Activated T-cell treated with anti-CD3 and anti-CD28 coated beads for 4 hours (primary cell): ENCODE measurements around the gene EHBP1L1.
A peak's percentile ranks its signal among the peaks of the same experiment; 100 is the strongest.

Source experiments
- DNase-seq: peaks from one replicate; pipeline ENCODE4 v3.0.0-alpha.2; 2020

Gene EHBP1L1

GRCh38 chr11:65546217-65546958, 29.5 kb upstream of the EHBP1L1 start:
- peak; percentile 99 for DNase-seq

DNA sequence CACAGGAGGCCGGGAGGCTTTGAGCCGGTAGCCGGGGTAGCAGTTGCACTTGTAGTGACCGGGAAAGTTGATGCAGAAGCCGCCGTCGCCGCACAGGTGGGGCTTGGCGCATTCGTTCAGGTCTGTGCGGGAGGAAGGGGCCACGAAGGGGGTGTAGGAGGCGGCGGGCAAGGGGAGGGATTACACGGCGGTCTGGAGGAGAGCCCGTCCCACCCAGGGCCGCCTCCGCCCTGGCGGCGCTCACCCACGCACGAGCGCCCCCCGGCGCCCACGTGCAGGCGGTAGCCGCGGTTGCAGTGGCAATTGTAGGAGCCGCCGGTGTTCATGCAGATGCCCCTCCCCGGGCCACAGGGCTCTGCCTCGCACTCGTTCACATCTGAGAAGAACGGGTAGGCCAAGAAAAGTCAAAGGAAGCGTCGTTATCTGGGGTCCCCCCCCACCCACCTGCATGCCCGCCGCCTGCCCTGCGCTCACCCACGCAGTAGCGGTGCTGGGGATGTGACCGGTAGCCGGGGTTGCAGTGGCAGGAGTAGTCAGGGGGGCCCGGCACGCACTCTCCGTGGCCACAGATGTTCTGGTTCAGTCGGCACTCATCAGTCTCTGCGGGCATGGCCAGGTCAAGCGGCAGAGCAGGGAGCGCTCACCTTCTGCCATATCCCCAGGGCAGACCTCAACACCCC, 28.3 kb upstream of the EHBP1L1 start:
- DNase-seq = no peak

- no peak for DNase-seq
These were observed 27.5 kb upstream of the EHBP1L1 start for GRCh38 chr11:65548395-65548794.

GRCh38 chr11:65549096-65549495, 26.8 kb upstream of the EHBP1L1 start:
- DNase-seq = no peak

DNA sequence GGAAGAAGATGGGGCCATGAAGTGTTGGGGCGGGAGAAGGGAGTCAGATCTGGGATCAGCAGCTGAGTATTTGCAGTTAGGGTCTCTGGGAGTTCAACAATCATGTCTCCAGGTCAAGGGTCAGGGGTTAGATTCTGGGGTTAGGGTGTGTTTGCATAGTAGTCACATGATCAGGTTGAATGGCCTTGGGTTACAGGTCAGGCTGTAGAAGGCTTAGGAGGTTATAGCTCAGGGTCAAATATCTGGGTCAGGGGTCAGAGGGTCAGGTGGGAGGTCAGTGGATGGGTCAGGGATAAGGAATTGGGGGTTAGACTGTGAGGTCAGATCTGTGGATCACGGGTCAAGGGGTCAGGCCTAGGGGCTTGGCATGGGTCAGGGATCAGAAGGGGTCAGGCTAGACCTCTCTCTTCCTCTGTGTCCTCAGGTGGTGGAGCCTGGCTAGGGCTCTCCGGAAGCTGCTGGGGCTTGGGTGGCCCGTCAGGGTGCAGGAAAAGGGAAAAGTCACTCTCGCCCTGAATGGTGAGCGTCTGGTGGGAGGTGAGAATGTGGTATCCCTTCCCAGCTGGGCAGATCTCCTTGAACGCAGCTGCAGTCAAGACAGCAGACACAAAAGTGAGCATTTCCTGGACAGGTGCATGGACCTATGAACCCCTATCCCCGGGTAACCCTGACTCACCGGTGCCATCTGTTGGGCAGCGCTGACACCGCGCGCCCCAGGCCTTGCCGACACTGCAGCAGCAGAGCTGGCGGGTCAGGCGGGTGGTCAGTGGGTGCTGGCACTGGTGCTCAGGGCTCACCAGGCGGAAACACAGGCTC, 24.1 kb upstream of the EHBP1L1 start:
- DNase-seq = no peak

DNA sequence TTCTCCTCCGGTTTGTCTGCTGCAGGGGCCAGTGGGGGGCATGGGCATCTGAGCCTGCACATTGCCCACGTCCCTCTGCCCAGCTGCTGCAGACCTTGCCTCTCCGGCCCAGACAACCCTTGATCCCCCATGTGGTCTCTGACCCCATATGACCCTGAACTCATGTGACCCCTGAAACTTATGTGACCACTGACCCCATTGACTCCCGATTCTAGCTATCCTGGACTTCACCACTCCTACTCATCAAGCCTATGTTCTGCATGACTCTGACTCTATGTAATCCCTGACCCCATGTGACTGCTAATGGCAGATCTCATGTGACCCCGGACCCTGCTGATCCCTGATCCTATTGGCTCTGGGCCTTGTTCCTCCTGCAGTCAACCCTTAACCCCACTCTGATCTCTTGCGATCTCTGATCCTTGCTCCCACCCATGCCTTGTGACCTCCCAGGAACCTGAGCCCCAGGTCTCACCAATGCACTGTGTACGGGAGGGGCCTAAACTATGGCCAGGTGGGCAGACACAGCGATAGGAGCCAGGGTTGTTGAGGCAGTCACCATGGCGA, 23.4 kb upstream of the EHBP1L1 start:
- DNase-seq = no peak

- no peak for DNase-seq
These were observed 22.4 kb upstream of the EHBP1L1 start for GRCh38 chr11:65553301-65554001.

DNA sequence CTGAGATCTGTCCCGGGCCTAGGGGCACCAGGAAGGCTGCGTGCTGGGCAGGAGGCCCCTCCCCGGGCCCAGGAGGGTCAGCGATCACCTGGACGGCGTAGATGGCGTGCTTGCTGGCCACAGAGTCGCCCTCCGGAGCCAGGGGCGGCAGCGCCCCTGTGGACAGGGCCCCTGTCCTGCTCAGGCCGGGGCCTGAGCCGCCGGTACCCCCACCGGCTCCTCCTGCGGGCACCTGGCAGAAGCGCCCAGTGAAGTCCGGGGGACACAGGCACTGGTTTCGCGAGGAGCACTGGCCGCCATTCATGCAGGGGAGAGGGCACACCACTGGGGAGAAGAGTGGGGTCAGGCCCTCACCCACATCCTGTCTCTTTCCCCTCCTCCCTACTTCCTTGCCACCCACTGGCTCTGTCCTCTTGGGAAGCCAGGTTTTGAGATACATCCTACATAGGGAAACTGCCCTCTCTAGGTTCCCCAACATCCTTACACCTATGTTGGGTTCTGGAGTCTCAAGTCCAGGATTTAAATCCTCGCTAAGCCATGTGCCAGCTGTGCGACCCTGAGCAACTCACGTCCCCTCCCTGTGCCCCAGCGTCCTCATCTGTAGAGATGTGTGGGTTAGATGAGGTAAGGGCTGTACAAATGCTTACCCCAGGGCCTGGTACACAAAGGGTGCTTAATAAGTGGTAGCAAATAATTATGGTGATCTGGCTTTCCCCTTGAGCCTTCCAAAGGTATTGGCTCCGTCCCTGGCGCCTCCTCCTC, 21.6 kb upstream of the EHBP1L1 start:
- no peak for DNase-seq

GRCh38 chr11:65554842-65555430, 20.9 kb upstream of the EHBP1L1 start:
- no peak for DNase-seq

DNA sequence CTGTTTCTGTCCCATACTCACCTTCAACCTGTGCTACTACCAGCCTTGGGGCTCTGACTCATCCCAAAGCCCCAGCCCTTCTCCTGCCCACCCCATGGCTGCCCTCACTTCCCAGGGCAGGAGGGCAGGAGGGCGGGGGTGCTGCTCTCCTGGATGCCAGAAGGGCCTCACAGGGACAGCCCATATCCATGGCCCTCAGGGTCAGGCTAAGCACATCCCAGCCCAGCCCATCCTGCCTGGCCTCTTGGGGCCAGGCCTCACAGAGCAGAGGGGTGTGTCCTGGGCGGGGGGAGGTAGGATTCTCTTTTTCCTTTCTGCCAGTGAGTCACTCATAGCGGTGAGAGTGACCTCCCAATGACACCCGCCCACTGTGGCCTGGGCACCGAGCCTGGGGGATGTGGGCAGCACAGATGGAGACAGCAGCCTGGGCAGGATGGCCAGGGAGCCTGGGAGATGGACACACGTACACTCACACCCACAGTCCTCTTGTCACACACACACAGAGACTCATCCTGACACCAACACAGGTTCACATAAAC, 20.1 kb upstream of the EHBP1L1 start:
- DNase-seq = no peak

DNA sequence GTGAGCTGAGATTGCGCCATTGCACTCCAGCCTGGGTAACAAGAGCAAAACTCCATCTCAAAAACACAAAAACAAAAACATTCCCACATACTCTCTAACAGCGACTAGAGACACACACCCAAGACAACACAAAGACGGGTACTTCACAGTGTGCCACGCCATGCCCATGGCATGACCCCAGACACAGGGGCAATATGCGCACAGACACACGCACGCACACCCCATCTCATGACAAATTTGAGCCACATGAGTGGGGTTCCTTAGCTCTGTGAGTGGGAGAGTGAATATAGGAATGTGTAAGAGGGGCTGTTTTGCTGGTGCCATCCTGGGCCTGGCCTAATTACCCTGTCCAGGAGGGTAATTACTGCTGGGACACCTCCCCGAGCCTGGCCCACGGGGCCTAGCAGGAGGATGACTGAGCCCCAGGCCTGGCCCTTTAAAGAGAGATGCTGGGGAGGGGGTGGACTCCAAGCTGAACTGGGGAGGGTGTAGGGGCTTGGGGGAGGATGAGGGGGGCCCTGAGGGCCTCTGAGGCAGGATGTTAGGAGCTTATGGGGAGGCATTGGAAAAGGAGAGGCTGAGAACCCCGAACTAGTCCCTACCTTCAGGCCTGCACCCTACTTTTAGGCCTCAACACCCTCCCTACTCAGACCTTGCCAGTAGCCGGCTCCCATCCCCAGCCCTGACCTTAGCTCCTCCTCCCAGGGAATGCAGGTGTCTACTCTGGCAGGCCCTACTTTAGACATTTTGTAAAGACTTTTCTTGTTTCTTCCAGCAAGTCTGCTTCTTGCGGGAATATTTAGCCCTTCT, 19.2 kb upstream of the EHBP1L1 start:
- DNase-seq = no peak

- no peak for DNase-seq
These were observed 18.4 kb upstream of the EHBP1L1 start for GRCh38 chr11:65557280-65558001.

GRCh38 chr11:65558002-65558929, 17.6 kb upstream of the EHBP1L1 start, which contains the start of gene LTBP3:
Gene LTBP3, minus strand, starts transcription at chr11:65558359. Its CDS starts 400 bp downstream, at chr11:65557959.
- no peak for DNase-seq

DNA sequence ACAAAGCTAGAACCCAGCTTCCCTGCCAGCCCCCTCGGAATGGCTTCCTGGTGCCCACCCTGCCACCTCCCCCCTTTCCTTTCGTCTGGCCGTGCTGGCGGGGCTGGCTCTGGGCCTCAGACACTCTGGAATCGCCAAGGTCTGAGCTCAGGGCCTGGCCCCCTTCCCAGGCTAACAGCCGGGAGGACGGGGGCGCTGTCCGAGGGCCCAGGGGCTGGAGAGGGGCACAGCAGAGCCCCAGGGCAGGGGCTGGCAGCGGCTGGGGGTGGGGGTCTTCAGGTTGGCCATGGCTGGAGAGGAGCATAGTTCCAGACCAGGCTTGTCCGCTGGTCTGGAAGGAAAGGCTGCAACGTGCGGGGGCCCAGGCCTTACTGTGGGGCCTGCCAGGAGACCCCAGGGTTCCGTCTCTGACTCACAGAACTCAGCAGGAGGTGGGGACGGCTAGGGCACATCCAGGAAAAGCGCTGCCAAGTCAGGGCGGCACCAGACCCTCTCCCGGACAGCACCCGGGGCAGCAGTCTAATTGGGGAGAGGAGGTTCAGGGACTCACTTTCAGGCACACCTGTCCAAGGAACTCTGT, 16.8 kb upstream of the EHBP1L1 start:
- DNase-seq = no peak

DNA sequence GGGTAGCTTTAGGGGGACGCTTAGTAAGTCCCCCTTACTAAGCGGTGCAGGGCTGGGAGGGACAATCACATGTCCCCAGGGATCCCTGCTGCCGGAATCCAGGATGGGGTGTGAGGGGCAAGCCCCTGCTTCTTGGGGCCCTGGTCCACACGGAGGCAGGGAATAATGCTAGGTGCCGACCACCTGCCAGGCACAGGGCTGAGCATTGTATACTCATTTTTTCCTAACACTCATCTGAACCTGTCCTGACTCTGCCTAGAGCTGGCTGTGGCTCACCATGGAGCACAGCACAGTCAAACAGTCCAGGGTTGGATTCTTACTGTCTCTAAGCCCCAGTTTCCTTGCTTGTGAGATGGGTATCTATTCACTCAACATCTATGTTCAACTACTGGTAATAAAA, 16.3 kb upstream of the EHBP1L1 start:
- DNase-seq = no peak

DNA sequence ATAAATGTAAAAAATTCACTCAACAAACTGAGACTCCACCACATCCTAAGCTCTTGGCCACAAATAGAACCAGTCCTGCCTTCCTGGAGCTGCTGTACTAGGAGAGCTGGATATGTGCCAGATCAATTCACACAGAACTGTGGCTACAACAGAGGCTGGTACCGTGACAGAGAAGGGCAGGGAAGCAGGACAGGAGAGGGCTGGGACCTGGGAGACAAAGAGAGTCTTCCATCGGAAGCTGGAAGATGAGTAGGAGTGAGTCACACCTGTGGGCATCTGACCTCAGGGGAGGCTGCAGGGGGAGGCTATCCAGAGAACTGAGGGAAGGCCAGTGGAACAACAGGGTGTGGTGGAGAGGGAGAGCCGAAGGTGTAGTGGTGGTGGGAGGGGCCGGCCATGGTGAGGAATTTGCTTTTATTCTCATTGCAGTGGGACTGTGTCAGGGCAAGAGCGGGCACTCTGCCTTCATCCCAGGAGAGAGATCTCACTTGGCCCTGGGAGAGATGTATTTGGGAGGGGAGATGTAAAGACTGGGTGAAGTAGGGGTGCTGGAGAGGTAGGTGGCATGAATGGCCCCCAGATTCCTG, 15.8 kb upstream of the EHBP1L1 start:
- DNase-seq = no peak

DNA sequence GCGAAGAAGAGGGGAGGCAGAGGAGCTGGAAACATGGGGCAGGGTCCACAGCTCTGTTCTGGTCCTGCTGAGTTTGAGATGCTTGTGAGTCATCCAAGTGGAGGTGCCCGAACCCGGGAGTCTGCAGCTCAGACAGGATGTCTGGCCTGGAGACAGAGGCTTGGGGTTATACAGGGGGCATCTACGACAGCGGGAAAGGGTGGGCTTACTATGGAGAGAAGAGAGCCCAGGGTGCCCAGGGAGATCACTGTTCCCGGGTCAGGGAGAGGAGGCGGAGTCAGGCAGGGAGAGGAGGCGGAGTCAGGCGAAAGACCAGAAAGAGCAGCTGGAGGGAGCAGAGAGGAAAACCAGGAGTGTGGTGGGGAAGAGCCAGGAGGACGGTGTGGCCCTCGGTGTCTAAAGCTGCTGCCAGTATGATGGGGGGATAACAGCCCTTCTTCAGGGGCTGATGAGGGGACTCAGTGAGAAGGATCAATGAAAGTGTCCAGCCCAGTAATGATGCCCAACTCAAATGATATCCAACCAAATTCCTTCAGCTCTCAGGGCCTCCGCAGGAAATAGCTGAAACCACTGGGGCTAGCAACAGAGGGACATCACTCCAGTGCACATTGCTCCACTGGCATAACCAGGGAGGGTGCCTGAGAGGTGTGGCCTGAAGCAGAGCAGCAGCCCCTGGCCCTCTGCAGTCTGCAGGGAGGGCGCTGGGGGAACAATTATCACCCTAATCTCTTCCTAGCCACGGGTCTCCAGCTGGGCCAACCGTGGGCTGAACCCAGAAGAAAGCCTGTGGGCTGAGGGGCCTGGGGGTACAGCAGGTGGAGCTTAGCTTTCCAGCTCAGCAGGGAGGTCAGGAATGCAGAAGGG, 15.1 kb upstream of the EHBP1L1 start:
- no peak for DNase-seq
